CD14-positive monocyte (primary cell): ENCODE data around the gene AFF2. TPM values are rescaled to one million over a fixed set of nuclear protein-coding genes. Genes with fewer than 3 reads are reported as not detected.

Source experiments
- DNase-seq, 3 donors: peaks; one replicate each; pipeline ENCODE4 v3.0.0-alpha.2; 2011 to 2022
- H2AFZ ChIP-seq: 2 replicates; pipeline ENCODE4 v1.6.0; 2012; ENCODE audit warnings: mild to moderate bottlenecking, low read depth, low read length, inconsistent platforms; ENCODE audit not compliant: insufficient read depth, poor library complexity, severe bottlenecking
- H3K27ac ChIP-seq, 2 donors: 1 replicate in 1 of 2; 2 replicates in 1 of 2; pipeline ENCODE4 v1.5.1; 2012 to 2013; ENCODE audit warnings: low read length in 2 of 2, control low read depth in 1 of 2, inconsistent platforms in 1 of 2, low read depth in 1 of 2, mild to moderate bottlenecking in 1 of 2
- H3K27me3 ChIP-seq, 2 donors: one replicate each; pipeline versions ENCODE4 v1.6.0 to v1.6.1; 2011 to 2013; ENCODE audit warnings: low read length in 2 of 2; ENCODE audit not compliant: control insufficient read depth in 2 of 2, insufficient read depth in 2 of 2
- H3K36me3 ChIP-seq, 2 donors: replicated peaks in 1 of 2; 1 replicate in 1 of 2; 2 replicates in 1 of 2; pipeline versions ENCODE4 v1.5.1 to v1.6.1; 2012 to 2013; ENCODE audit warnings: low read length in 2 of 2, control low read depth in 1 of 2, inconsistent platforms in 1 of 2, mild to moderate bottlenecking in 1 of 2; ENCODE audit not compliant: insufficient read depth in 2 of 2, control insufficient read depth in 1 of 2
- H3K4me1 ChIP-seq, 2 donors: 1 replicate in 1 of 2; 2 replicates in 1 of 2; pipeline versions ENCODE4 v1.5.1 to v1.6.1; 2012 to 2013; ENCODE audit warnings: low read length in 2 of 2, control low read depth in 1 of 2, inconsistent platforms in 1 of 2, mild to moderate bottlenecking in 1 of 2, moderate library complexity in 1 of 2; ENCODE audit not compliant: insufficient read depth in 2 of 2, control insufficient read depth in 1 of 2
- H3K4me2 ChIP-seq: replicated peaks from 2 replicates; pipeline ENCODE3; 2012; ENCODE audit warnings: low read length, moderate library complexity, mild to moderate bottlenecking; ENCODE audit not compliant: poor library complexity, severe bottlenecking; ENCODE audit errors: extremely low read depth
- H3K4me3 ChIP-seq, 3 experiments: fragments of 200-600 bp in 1 of 3; sonication (generic) in 1 of 3; replicated peaks in 1 of 3; 1 replicate in 2 of 3; 2 replicates in 1 of 3; pipeline ENCODE4 v1.5.1; 2011 to 2013; ENCODE audit warnings: low read length in 3 of 3, mild to moderate bottlenecking in 3 of 3, control low read depth in 2 of 3, low read depth in 2 of 3, inconsistent platforms in 1 of 3, moderate library complexity in 1 of 3
- H3K79me2 ChIP-seq: 2 replicates; pipeline ENCODE4 v1.6.0; 2012; ENCODE audit warnings: mild to moderate bottlenecking, control low read depth, inconsistent platforms, low read length, moderate library complexity; ENCODE audit not compliant: insufficient read depth
- H3K9ac ChIP-seq: 2 replicates; pipeline ENCODE4 v1.6.0; 2017; ENCODE audit warnings: low read length, mild to moderate bottlenecking; ENCODE audit not compliant: insufficient read depth, poor library complexity, severe bottlenecking
- H3K9me3 ChIP-seq, 2 donors: replicated peaks in 1 of 2; 1 replicate in 1 of 2; 2 replicates in 1 of 2; pipeline versions ENCODE4 v1.5.1 to v1.6.1; 2012 to 2013; ENCODE audit warnings: low read length in 2 of 2, control low read depth in 1 of 2; ENCODE audit not compliant: control insufficient read depth in 1 of 2, insufficient read depth in 1 of 2
- H4K20me1 ChIP-seq: 2 replicates; pipeline ENCODE4 v1.6.0; 2012; ENCODE audit warnings: mild to moderate bottlenecking, low read length, control low read depth, moderate library complexity; ENCODE audit not compliant: insufficient read depth
- H3K27ac Mint-ChIP-seq, 7 donors: one replicate each; pipeline ENCODE4 v1.8.0; 2020; ENCODE audit warnings: mild to moderate bottlenecking in 7 of 7, mixed read lengths in 7 of 7, moderate library complexity in 6 of 7, inconsistent platforms in 2 of 7
- H3K27me3 Mint-ChIP-seq, 3 donors: one replicate each; pipeline ENCODE4 v1.8.0; 2021 to 2022; ENCODE audit warnings: low read depth in 3 of 3, mild to moderate bottlenecking in 3 of 3, mixed read lengths in 3 of 3, moderate library complexity in 3 of 3, inconsistent platforms in 1 of 3
- H3K36me3 Mint-ChIP-seq, 2 donors: one replicate each; pipeline ENCODE4 v1.8.0; 2020; ENCODE audit warnings: mixed read lengths in 2 of 2, inconsistent platforms in 1 of 2, mild to moderate bottlenecking in 1 of 2
- H3K4me1 Mint-ChIP-seq: one replicate; pipeline ENCODE4 v1.8.0; 2020; ENCODE audit warnings: mild to moderate bottlenecking, mixed read lengths
- H3K4me3 Mint-ChIP-seq, 2 donors: one replicate each; pipeline ENCODE4 v1.8.0; 2020; ENCODE audit warnings: mild to moderate bottlenecking in 2 of 2, mixed read lengths in 2 of 2, moderate library complexity in 1 of 2
- H3K9me3 Mint-ChIP-seq, 7 donors: one replicate each; pipeline ENCODE4 v1.8.0; 2020 to 2022; ENCODE audit warnings: mixed read lengths in 7 of 7, mild to moderate bottlenecking in 6 of 7, moderate library complexity in 6 of 7, inconsistent platforms in 2 of 7
- WGBS: methylation state at CpG from one replicate; pipeline ENCODE4 v1.1.5; 2013; ENCODE audit warnings: missing lambda C conversion rate; ENCODE audit not compliant: insufficient coverage; 5-methylcytosine and 5-hydroxymethylcytosine counted together
- intact Hi-C, 2 donors: fragments of 100-400 bp; cut with micrococcal nuclease; formaldehyde crosslinking; loops; one replicate each; pipeline versions ENCODE4 v1.15.0 to v1.15.1; 2023
- polyA plus RNA-seq, 3 donors: library from polyadenylated mRNA; depleted of rRNA in 1 of 3; unstranded in 2 of 3; stranded (reverse) in 1 of 3; fragments of 300-500 nt in 2 of 3; fragments of >200 nt in 1 of 3; fragmentation: Illumina TruSeq in 2 of 3; gene quantifications; 1 replicate in 2 of 3; 2 replicates in 1 of 3; pipeline ENCODE4 v1.2.3, GENCODE V29; 2012 to 2021
- TF ChIP-seq, protein P1 (sequence below): fragments of 200-600 bp; IDR thresholded peaks from one replicate; pipeline ENCODE4 v1.8.0; 2022; ENCODE audit warnings: antibody characterized with exemption, mild to moderate bottlenecking

Gene AFF2
- polyA plus RNA-seq, 3 donors = 0.07 to 1.1 (median 0.70) TPM

DNA sequence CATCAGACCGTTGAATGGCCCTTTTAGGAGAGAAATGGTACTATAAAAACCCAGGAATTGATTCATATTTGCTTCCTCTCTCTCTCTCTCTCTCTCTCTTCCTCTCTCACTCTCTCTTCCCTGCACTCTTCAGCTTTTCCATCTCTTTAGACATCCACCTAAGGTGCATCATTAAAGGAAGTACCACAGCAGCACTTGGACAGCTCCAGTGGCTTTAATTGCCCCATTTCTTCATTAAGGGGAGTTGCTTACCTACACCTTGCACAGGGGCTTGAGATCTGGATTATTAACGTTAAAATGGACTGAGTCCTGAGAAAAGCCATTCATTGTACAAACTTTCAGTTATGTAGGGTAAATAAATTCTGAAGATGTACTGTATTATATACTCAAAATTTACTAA lies 323.6 kb downstream of the AFF2 start:
- Histone ChIP-seq H3K9me3 (no peaks in the 10 kb centered on the region), H3K4me2 (no peak overlapping the region), H4K20me1 (no peaks in the 10 kb centered on the region), H3K36me3 (no peaks in the 10 kb centered on the region), H2AFZ (no peak overlapping the region), H3K4me3 (no peak overlapping the region), H3K9ac (no peak overlapping the region), H3K27ac (no peak overlapping the region), H3K4me1 (no peaks in the 10 kb centered on the region), H3K27me3 (no peaks in the 10 kb centered on the region), H3K79me2 (no peaks in the 10 kb centered on the region)
- intact Hi-C loops = no loop called here
- Mint-ChIP-seq H3K27ac (peak overlapping the region in 1 of 7 donors; percentile 60), H3K4me1 (no peaks in the 10 kb centered on the region), H3K36me3 (no peaks in the 10 kb centered on the region), H3K4me3 (no peak overlapping the region), H3K27me3 (no peaks in the 10 kb centered on the region), H3K9me3 (peaks cover 0 to 5% (median 0%) of the 10 kb centered on the region in 7 donors)
- TF ChIP-seq, protein P1, sequence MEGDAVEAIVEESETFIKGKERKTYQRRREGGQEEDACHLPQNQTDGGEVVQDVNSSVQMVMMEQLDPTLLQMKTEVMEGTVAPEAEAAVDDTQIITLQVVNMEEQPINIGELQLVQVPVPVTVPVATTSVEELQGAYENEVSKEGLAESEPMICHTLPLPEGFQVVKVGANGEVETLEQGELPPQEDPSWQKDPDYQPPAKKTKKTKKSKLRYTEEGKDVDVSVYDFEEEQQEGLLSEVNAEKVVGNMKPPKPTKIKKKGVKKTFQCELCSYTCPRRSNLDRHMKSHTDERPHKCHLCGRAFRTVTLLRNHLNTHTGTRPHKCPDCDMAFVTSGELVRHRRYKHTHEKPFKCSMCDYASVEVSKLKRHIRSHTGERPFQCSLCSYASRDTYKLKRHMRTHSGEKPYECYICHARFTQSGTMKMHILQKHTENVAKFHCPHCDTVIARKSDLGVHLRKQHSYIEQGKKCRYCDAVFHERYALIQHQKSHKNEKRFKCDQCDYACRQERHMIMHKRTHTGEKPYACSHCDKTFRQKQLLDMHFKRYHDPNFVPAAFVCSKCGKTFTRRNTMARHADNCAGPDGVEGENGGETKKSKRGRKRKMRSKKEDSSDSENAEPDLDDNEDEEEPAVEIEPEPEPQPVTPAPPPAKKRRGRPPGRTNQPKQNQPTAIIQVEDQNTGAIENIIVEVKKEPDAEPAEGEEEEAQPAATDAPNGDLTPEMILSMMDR = no peak
- no peak for DNase-seq
- no CpG with 5 or more reads among the region's 2 CpGs for WGBS

DNA sequence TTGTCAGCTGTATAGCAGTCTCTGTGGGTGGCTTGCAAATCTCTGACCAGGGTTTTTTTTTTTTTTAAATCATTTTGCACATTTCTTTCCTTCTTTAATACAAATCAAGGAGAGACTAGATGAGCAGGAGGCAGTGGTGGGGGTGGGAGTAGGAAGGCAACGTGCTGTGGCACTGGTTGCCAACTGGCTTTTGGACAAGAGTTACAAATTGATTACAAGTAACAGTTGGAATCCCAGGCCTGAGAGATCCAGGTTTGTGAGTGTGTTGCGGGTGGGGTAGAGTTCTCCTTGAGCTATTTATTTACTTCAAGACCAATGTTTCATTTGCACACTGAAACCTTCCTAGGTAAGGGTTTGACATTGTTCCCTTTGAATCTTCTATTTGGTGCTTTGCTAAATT lies 325.3 kb downstream of the AFF2 start:
- Mint-ChIP-seq H3K4me1 (no peaks in the 10 kb centered on the region), H3K27me3 (no peaks in the 10 kb centered on the region), H3K9me3 (peaks cover 0 to 13% (median 7%) of the 10 kb centered on the region in 7 donors), H3K36me3 (no peaks in the 10 kb centered on the region), H3K4me3 (no peak overlapping the region), H3K27ac (no peak overlapping the region)
- no peaks in the 10 kb centered on the region for H3K4me1 ChIP-seq
- no CpG with 5 or more reads among the region's 2 CpGs for WGBS
- H3K79me2 ChIP-seq = no peaks in the 10 kb centered on the region
- H4K20me1 ChIP-seq = no peaks in the 10 kb centered on the region
- TF ChIP-seq, protein P1 = no peak
- no peak for DNase-seq
- no peak overlapping the region for H3K27ac ChIP-seq
- no peaks in the 10 kb centered on the region for H3K27me3 ChIP-seq
- intact Hi-C loops = no loop called here
- H2AFZ ChIP-seq = no peak overlapping the region
- H3K9ac ChIP-seq = no peak overlapping the region
- no peaks in the 10 kb centered on the region for H3K36me3 ChIP-seq
- no peak overlapping the region for H3K4me2 ChIP-seq
- no peak overlapping the region for H3K4me3 ChIP-seq
- peaks cover 0 to 9% of the 10 kb centered on the region in 2 donors for H3K9me3 ChIP-seq
